ENCODE results near the gene ZNF516. TPM values are rescaled to one million over a fixed set of nuclear protein-coding genes. Genes with fewer than 3 reads are reported as not detected.
A peak's percentile ranks its signal among the peaks of the same experiment; 100 is the strongest.

Gene ZNF516
- total RNA-seq, 1 donor from 2014 or later: 28.0 TPM

DNA sequence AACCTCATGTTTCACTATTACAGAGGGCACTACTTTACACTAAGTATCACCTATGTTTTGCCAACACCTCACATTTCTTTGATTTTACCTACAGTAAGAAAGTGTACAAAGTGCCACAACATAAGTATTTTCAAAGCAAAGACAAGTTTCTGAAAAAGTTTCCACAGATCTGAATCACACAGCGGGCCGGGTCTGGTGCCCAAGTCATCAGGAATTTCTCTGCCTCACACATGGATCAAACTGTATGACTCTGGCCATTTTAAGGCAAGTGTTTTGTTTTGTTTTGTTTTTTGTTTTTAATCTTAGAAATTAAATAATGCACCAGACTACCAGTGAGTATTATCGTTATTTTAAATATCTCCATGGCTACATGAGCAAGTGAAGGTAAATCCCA lies 73.4 kb downstream of the ZNF516 start:
- H3K27ac ChIP-seq: peak overlapping the region; percentile 39
- intact Hi-C loops (cut with DNase I): no loop called here
- peaks cover 12% of the 10 kb centered on the region for H3K4me1 ChIP-seq
- no peak for DNase-seq
- H3K4me3 ChIP-seq: no peak overlapping the region
- H3K9me3 ChIP-seq: no peaks in the 10 kb centered on the region
- no peaks in the 10 kb centered on the region for H3K36me3 ChIP-seq
- H3K27me3 ChIP-seq: no peaks in the 10 kb centered on the region
- TF ChIP-seq CTCF (IDR thresholded peaks at IDR 0.05): no peak
- ATAC-seq: no peak

- Histone ChIP-seq H3K9me3 (no peaks in the 10 kb centered on the region), H3K4me1 (peaks cover 18% of the 10 kb centered on the region), H3K4me3 (no peak overlapping the region), H3K36me3 (no peaks in the 10 kb centered on the region), H3K27me3 (no peaks in the 10 kb centered on the region), H3K27ac (peak overlapping the region; percentile 39)
- peak; percentile 80 for DNase-seq
- no peak for TF ChIP-seq CTCF (IDR thresholded peaks at IDR 0.05)
- peak; percentile 91 for ATAC-seq
- intact Hi-C loops (cut with DNase I): no loop called here
Observed at GRCh38 chr18:76420898-76421684, 74.0 kb downstream of the ZNF516 start.

GRCh38 chr18:76419811-76420210 lies 75.2 kb downstream of the ZNF516 start:
- intact Hi-C loops (cut with DNase I): no loop called here
- no peak for DNase-seq
- no peaks in the 10 kb centered on the region for H3K36me3 ChIP-seq
- H3K27ac ChIP-seq: no peak overlapping the region
- H3K27me3 ChIP-seq: no peaks in the 10 kb centered on the region
- no peak for ATAC-seq
- no peak overlapping the region for H3K4me3 ChIP-seq
- peaks cover 24% of the 10 kb centered on the region for H3K4me1 ChIP-seq
- no peak for TF ChIP-seq CTCF (IDR thresholded peaks at IDR 0.05)
- H3K9me3 ChIP-seq: no peaks in the 10 kb centered on the region

DNA sequence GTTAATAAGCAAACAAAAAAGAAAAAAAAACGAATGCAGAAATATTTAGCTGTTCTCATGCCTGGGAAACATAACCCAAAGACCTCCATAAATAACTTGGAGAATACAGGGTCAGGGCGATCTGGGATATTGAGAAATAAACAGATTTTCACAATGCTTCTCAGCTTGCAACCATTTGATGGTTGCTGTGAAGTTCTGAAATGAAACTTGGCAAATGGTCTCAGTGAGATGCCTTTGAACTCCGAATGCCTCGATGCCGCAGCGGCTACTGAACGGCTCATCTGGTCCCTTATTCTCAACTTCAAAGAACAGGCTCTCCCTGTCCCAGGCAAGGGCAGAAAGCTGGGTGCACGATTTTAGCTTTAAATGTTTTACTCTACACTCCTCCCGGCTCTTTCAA lies 78.1 kb downstream of the ZNF516 start:
- Histone ChIP-seq H3K4me1 (peaks cover 21% of the 10 kb centered on the region), H3K9me3 (no peaks in the 10 kb centered on the region), H3K4me3 (peak overlapping the region; percentile 11), H3K27me3 (no peaks in the 10 kb centered on the region), H3K27ac (no peak overlapping the region), H3K36me3 (no peaks in the 10 kb centered on the region)
- ATAC-seq: peak; percentile 19
- no peak for DNase-seq
- no peak for TF ChIP-seq CTCF (IDR thresholded peaks at IDR 0.05)
- intact Hi-C loops (cut with DNase I): no loop called here

GRCh38 chr18:76414936-76415621 lies 80.0 kb downstream of the ZNF516 start:
- ATAC-seq (peak; percentile 76), DNase-seq (no peak)
- H3K9me3 ChIP-seq: no peaks in the 10 kb centered on the region
- H3K36me3 ChIP-seq: no peaks in the 10 kb centered on the region
- H3K4me1 ChIP-seq: peaks cover 18% of the 10 kb centered on the region
- H3K4me3 ChIP-seq: no peak overlapping the region
- intact Hi-C loops (cut with DNase I): no loop called here
- H3K27ac ChIP-seq: no peak overlapping the region
- no peaks in the 10 kb centered on the region for H3K27me3 ChIP-seq
- TF ChIP-seq CTCF (IDR thresholded peaks at IDR 0.05): no peak

Measured in upper lobe of right lung (tissue), 1 donor.